GM12865 (cell line): ENCODE measurements around the gene EPHB2.

Source experiments
- DNase-seq: peaks from one replicate; pipeline ENCODE4 v3.0.0; 2010; ENCODE audit warnings: low read depth
- H3K4me3 ChIP-seq: 2 replicates; pipeline ENCODE4 v1.5.1; 2011; ENCODE audit warnings: mild to moderate bottlenecking, low read depth, low read length, control low read depth
- TF ChIP-seq, protein P1 (sequence below): IDR thresholded peaks from 2 replicates; pipeline ENCODE4 v1.5.1; 2011; ENCODE audit warnings: low read length, control low read depth, low read depth, inconsistent platforms; ENCODE audit not compliant: insufficient read depth; ENCODE audit errors: missing control alignments

Gene EPHB2

DNA sequence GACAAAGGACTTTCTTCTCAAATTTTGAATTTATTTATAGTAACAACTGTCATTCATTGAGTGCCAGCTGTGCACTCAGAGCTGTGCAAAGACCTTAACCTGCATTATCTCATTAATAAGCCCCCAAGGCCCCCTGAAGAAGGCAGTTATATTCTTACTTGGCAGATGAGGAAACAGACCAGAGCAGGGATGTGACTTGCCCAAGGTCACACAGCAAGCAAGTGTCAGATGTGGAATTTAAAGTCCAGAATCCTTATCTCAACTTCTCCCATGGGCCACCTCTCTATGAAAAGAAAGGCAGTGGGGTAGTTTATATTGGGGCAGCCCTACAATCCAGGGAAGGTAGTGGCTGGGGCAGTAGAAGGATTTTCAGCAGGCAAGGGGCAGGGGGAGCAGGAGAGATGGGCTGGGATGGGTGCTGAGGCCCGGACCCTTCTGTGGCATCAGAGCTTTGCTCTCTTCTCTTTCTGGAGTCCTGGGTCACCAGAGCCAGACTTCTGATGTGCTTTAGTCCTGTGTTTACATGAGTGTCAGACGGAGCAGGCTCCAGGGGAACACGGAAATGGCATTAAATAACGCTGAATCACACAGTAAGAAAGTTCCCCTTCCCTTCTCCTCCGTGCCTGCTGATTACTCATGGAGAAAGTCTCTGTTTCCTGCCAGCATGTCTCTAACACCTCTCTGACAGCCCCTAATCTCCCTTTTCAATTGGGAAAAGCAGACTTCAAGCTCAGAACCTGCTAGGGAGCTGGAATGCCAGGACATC, 39.5 kb downstream of the EPHB2 start:
- H3K4me3 ChIP-seq = no peak overlapping the region
- TF ChIP-seq, protein P1, sequence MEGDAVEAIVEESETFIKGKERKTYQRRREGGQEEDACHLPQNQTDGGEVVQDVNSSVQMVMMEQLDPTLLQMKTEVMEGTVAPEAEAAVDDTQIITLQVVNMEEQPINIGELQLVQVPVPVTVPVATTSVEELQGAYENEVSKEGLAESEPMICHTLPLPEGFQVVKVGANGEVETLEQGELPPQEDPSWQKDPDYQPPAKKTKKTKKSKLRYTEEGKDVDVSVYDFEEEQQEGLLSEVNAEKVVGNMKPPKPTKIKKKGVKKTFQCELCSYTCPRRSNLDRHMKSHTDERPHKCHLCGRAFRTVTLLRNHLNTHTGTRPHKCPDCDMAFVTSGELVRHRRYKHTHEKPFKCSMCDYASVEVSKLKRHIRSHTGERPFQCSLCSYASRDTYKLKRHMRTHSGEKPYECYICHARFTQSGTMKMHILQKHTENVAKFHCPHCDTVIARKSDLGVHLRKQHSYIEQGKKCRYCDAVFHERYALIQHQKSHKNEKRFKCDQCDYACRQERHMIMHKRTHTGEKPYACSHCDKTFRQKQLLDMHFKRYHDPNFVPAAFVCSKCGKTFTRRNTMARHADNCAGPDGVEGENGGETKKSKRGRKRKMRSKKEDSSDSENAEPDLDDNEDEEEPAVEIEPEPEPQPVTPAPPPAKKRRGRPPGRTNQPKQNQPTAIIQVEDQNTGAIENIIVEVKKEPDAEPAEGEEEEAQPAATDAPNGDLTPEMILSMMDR = no peak
- peak; percentile 62 for DNase-seq

DNA sequence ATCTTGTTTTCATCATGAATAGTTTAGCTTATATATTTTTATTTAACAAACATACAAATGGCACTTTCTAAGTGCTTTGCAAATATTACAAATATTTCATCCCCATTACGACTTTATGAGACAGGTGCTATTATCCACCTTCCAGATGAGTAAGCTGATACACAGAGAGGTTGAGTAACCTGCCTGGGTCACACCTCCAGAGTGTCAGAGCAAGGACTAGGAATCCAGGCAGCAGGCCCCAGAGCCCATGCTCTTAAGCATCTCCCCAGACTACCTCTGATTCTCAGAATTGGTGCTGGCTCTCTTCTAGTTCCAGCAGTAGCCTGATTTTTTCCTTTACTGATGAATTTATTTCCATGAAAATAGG, 40.0 kb downstream of the EPHB2 start:
- H3K4me3 ChIP-seq = no peak overlapping the region
- no peak for DNase-seq
- TF ChIP-seq, protein P1 = no peak

DNA sequence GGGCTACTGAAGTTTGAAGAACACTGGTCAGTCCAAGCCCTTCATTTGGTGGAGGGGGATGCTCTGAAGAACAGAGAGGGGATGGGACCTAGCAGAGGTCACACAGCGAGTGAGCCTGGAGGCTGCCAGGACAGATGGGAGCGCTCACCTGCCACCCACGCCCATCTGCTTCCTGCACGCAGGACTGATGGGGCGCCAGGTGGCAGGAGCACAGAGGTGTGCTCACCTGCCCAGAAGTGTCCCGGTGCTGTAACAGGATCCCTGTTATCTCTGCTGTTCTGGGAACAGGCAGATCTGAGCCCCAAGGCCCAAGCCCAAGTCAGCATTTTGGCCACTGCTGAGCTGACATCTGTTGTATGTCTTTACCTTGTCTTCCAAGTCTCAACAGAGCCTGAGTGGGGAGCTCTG, 40.5 kb downstream of the EPHB2 start:
- DNase-seq = no peak
- TF ChIP-seq, protein P1 = no peak
- H3K4me3 ChIP-seq = no peak overlapping the region

DNA sequence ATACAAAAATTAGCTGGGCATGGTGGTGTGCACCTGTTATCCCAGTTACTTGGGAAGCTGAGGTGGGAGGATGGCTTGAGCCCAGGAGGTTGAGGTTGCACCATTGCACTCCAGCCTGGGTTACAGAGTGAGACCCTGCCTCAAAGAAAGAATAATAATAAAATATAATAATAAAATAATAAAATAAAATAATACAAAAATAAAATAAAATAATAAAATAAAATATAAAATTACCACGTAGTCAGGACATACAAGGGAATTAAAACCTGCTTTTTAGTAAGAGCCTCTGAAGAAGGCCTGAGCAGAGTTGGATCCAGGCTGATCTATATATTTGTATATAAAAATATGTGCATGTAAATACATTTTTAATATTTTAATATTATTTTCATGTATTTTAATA, 41.7 kb downstream of the EPHB2 start:
- DNase-seq = no peak
- no peak overlapping the region for H3K4me3 ChIP-seq
- TF ChIP-seq, protein P1 = no peak

DNA sequence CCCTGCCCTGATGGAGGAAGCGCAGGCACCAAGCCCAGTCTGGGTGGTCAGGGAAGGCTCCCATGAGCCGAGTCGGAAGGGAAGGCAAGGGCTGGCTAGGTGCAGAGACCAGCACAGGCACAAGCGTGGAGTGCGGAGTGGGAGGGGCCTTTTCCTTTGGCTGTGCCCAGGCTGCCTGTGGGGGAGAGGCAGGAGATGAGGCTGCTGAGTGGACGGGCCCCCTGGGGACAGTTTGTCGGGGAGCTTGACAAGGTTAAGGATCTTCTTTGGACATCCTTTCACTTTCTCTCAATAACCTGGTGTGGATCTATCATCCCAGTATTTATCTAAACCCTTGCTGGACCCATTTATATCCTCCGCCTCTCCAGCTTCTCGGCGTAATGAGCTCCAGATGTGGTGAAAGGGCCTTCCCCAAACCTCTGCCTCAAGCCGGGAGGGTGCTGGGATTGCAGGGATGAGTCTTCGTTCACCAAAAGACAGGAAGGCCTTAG, 42.9 kb downstream of the EPHB2 start:
- no peak overlapping the region for H3K4me3 ChIP-seq
- TF ChIP-seq, protein P1 = no peak
- DNase-seq = no peak

DNA sequence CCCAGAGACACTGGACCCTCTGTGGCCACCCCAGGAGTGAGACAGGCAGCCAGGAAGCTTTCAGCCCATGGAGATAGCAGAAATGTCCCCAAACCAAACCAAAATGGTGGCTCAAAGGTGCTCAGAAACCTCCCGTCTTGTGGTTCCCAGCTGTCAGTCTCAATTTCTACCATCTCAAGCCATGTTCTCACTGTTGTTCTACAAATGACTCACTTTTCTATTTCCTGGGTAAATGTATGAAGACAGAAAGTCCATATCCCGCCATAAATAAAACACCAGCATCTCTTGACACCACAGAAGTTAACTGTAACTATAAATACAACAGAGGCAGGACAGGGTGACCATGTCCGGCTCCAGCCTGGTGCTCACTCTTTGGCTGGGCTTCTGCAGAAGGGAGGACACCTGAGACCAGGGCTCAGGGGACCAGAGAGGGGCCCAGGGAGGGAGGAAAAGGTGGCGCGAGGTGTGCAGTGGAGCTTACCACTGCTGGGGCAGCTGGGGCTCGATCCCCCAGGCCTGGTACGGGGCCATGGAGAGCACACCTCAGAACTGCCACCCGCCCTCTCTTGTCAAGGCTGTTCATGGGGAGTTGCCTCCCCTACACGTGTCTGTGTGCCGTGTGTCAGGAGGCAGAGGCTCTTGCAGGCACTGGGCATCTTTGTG, 43.6 kb downstream of the EPHB2 start:
- TF ChIP-seq, protein P1 = no peak
- DNase-seq = peak; percentile 90

More for the DNA sequence above, 43.6 kb downstream of the EPHB2 start:
- no peak overlapping the region for H3K4me3 ChIP-seq
